GM23248 (cell line): ENCODE data around the gene CCDC85C. TPM values are rescaled to one million over a fixed set of nuclear protein-coding genes. Genes with fewer than 3 reads are reported as not detected.
A peak's percentile ranks its signal among the peaks of the same experiment; 100 is the strongest.

Source experiments
- DNase-seq: peaks from one replicate; pipeline ENCODE4 v3.0.0-alpha.2; 2015
- H2AFZ ChIP-seq: fragments of 200-600 bp; sonication (generic); 2 replicates; pipeline ENCODE4 v1.6.1; 2016; ENCODE audit warnings: antibody characterized with exemption
- H3F3A ChIP-seq: fragments of 200-600 bp; sonication (generic); 2 replicates; pipeline ENCODE4 v1.6.1; 2016; ENCODE audit warnings: mild to moderate bottlenecking, antibody characterized with exemption, mixed run types; ENCODE audit not compliant: insufficient read depth
- H3K27ac ChIP-seq: fragments of 200-600 bp; sonication (generic); 2 replicates; pipeline ENCODE4 v1.5.1; 2016; ENCODE audit warnings: mild to moderate bottlenecking
- H3K27me3 ChIP-seq: fragments of 200-600 bp; sonication (generic); replicated peaks from 2 replicates; pipeline ENCODE4 v1.6.1; 2016; ENCODE audit warnings: mild to moderate bottlenecking; ENCODE audit not compliant: insufficient read depth
- H3K36me3 ChIP-seq: fragments of 200-600 bp; sonication (generic); 2 replicates; pipeline ENCODE4 v1.6.1; 2016; ENCODE audit warnings: low read depth, mild to moderate bottlenecking
- H3K4me1 ChIP-seq: fragments of 200-600 bp; sonication (generic); 2 replicates; pipeline ENCODE4 v1.6.1; 2016; ENCODE audit warnings: mild to moderate bottlenecking; ENCODE audit not compliant: insufficient read depth
- H3K4me2 ChIP-seq: fragments of 200-600 bp; sonication (generic); one replicate; pipeline ENCODE4 v1.6.1; 2016; ENCODE audit warnings: mild to moderate bottlenecking; ENCODE audit not compliant: unreplicated experiment
- H3K4me3 ChIP-seq: fragments of 200-600 bp; sonication (generic); 2 replicates; pipeline ENCODE4 v1.5.1; 2016; ENCODE audit warnings: mild to moderate bottlenecking
- H3K79me2 ChIP-seq: fragments of 200-600 bp; sonication (generic); 2 replicates; pipeline ENCODE4 v1.6.1; 2016; ENCODE audit warnings: mild to moderate bottlenecking; ENCODE audit not compliant: insufficient read depth
- H3K9ac ChIP-seq: fragments of 200-600 bp; sonication (generic); 2 replicates; pipeline ENCODE4 v1.6.1; 2016; ENCODE audit warnings: mild to moderate bottlenecking
- H3K9me2 ChIP-seq: fragments of 200-600 bp; sonication (generic); 2 replicates; pipeline ENCODE4 v1.6.1; 2016; ENCODE audit warnings: mixed run types, mild to moderate bottlenecking, moderate library complexity; ENCODE audit not compliant: insufficient read depth
- H3K9me3 ChIP-seq: fragments of 200-600 bp; sonication (generic); one replicate; pipeline ENCODE4 v1.6.1; 2017; ENCODE audit warnings: low read depth
- H4K20me1 ChIP-seq: fragments of 200-600 bp; sonication (generic); 2 replicates; pipeline ENCODE4 v1.6.0; 2016; ENCODE audit not compliant: insufficient read depth
- EZH2 ChIP-seq: fragments of 200-600 bp; sonication (generic); IDR thresholded peaks from 2 replicates; pipeline ENCODE4 v1.6.1; 2018; ENCODE audit warnings: antibody characterized with exemption, mild to moderate bottlenecking; ENCODE audit not compliant: insufficient read depth, poor library complexity, severe bottlenecking
- EZH2phosphoT487 ChIP-seq: fragments of 200-600 bp; sonication (generic); IDR thresholded peaks from 2 replicates; pipeline ENCODE4 v1.6.1; 2018; ENCODE audit warnings: antibody characterized with exemption, moderate library complexity, mild to moderate bottlenecking, low read depth; ENCODE audit not compliant: insufficient read depth
- WGBS, 2 experiments: methylation state at CpG; one replicate each; pipeline ENCODE4 v1.1.6; 2015 to 2017; ENCODE audit warnings: low lambda C conversion rate in 2 of 2, low coverage in 1 of 2; ENCODE audit errors: missing lambda C conversion rate in 2 of 2; 5-methylcytosine and 5-hydroxymethylcytosine counted together
- in situ Hi-C: fragments of 300-500 bp; cut with MboI; formaldehyde crosslinking; loops from 2 replicates; pipeline ENCODE4 v1.15.0; 2020
- polyA plus RNA-seq: library from polyadenylated mRNA; unstranded; fragments of >200 nt; fragmentation: Nextera tagmentation; extraction: Ambion mirVana; gene quantifications from 2 replicates; pipeline ENCODE4 v1.2.1, GENCODE V29; 2016
- total RNA-seq: library from RNA; depleted of rRNA; stranded (reverse); fragments of >200 nt; shearing (Covaris generic); gene quantifications from 2 replicates; pipeline ENCODE4 v1.2.3, GENCODE V29; 2014

CCDC85C gene
- total and polyA plus RNA-seq, 2 experiments from 2014 or later, result 0.68 to 11.0 TPM

DNA sequence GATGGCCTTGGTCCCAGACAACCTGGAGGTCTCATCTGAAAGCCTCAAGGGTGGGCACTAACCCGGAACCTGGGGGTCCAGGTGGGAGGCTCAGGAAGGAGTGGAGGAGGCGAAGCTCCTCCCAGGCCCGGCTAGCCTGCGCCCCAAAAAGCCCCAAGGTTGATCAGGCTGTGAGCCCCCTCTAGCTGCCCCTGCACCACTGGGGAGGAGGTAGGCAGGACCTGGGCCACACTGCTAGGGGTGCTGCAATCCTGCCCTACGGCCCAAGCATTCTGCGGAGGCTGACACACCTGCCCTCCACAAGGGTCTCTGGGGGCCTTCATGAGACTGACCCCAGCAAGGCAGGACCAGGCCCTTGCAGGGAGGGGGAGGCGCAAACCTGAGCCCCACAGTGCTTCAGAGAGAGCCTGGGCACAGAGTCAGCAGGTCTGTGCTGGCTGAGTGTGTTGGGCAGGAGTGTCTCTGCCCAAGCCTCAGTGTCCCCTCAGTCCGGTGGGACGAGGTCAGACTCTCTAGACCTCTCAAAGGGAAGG, 51.9 kb downstream of the CCDC85C start:
- H3F3A ChIP-seq, result no peaks in the 10 kb centered on the region
- H3K36me3 ChIP-seq, result no peaks in the 10 kb centered on the region
- no peak overlapping the region for H3K9ac ChIP-seq
- no peaks in the 10 kb centered on the region for H3K27me3 ChIP-seq
- in situ Hi-C loops, result no loop called here
- no peak overlapping the region for H3K4me3 ChIP-seq
- no peak for DNase-seq
- H3K4me1 ChIP-seq, result no peaks in the 10 kb centered on the region
- no peak overlapping the region for H3K4me2 ChIP-seq
- no peaks in the 10 kb centered on the region for H3K9me3 ChIP-seq
- H3K9me2 ChIP-seq, result no peaks in the 10 kb centered on the region
- 84 to 88% methylated on average over 7 to 9 of the region's 9 CpGs for WGBS, 2 experiments
- H3K27ac ChIP-seq, result no peak overlapping the region
- TF ChIP-seq EZH2 (no peak), EZH2phosphoT487 (no peak)
- no peak overlapping the region for H2AFZ ChIP-seq
- no peaks in the 10 kb centered on the region for H4K20me1 ChIP-seq
- H3K79me2 ChIP-seq, result no peaks in the 10 kb centered on the region

DNA sequence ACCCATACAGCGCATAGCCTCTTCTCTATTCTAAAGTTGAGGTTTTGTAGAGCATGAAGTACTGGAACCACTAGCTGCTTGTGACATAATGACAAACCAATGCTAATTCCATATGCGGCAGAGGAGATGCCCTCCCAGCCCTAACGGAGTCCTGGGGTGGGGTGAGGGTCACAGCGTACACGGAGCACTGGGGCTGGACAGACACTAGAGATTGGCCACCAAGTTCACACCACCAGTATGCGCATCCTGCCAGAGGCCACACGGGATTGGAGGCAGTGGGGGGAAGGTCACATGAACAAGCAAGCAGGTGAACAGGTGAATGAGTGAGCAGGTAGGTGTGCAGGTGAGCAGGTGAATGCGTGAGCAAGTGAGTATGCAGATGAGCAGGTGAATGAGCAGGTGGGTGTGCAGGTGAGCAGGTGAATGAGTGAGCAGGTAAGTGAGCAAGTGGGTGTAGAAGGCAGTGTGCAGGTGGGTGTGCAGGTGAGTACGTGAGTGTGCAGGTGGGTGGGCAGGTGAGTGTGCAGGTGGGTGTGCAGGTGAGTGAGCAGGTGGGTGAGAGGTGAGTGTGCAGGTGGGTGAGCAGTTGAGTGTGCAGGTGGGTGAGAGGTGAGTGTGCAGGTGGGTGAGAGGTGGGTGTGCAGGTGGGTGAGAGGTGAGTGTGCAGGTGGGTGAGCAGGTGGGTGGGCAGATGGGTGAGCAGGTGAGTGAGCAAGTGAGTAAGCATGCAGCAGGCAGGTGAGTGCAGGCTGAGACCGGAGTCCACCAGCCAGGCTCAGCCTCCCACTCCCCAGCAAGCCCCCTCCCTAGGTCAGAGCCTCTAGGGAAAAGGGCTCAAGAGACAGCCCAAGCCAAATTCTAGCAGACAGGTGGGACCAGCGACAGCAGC, 52.7 kb downstream of the CCDC85C start:
- Histone ChIP-seq H3K36me3 (no peaks in the 10 kb centered on the region), H3K27ac (no peak overlapping the region), H4K20me1 (no peaks in the 10 kb centered on the region), H3K9me3 (no peaks in the 10 kb centered on the region), H3F3A (no peaks in the 10 kb centered on the region), H3K9ac (no peak overlapping the region), H3K4me1 (no peaks in the 10 kb centered on the region), H3K9me2 (no peaks in the 10 kb centered on the region), H3K27me3 (no peaks in the 10 kb centered on the region), H3K79me2 (no peaks in the 10 kb centered on the region), H2AFZ (no peak overlapping the region), H3K4me3 (no peak overlapping the region), H3K4me2 (no peak overlapping the region)
- 73 to 75% methylated on average over 10 to 11 of the region's 11 CpGs for WGBS, 2 experiments
- DNase-seq, result no peak
- in situ Hi-C loops, result no loop called here
- TF ChIP-seq EZH2, result no peak
- TF ChIP-seq EZH2phosphoT487, result no peak

DNA sequence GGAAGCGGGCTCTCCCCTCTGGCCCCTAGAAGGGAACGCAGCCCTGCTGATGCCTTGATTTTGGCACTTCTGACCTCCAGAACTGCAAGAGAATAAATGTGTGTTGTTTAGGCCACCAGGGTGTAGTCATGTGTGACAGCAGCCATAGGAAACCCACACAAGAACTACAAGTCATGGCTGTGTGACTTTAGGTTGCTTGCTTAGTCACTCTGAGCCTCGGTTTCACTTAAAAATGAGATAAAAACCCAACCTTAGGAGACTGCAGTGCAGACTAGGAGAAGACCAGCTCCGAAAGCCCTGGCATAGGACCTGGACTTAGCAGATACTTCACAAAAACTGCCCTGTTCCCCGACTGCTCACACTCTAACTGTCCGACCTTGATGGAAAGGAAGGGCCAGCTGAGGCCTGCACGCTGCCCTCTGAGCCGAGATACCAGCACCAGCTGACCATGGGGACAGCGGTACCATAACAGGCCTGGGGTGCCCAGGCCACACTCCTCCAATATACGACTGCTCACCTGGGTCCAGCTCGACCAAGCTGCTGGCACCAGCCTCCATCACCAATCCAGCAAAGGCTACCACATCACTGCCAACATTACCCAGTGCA, 53.5 kb downstream of the CCDC85C start:
- Histone ChIP-seq H3F3A (no peaks in the 10 kb centered on the region), H3K27me3 (no peaks in the 10 kb centered on the region; the same call in 1 of the 2 replicates), H3K4me1 (0 out of 2 replicates have a peak, but pooled peaks cover 3% of the 10 kb centered on the region), H2AFZ (no peak overlapping the region), H3K27ac (no peak overlapping the region), H3K4me2 (no peak overlapping the region), H3K9ac (no peak overlapping the region), H4K20me1 (no peaks in the 10 kb centered on the region), H3K79me2 (no peaks in the 10 kb centered on the region), H3K4me3 (no peak overlapping the region), H3K36me3 (no peaks in the 10 kb centered on the region), H3K9me2 (no peaks in the 10 kb centered on the region), H3K9me3 (no peaks in the 10 kb centered on the region)
- no peak for TF ChIP-seq EZH2
- TF ChIP-seq EZH2phosphoT487, result no peak
- in situ Hi-C loops, result no loop called here
- WGBS, 2 experiments, result 83 to 88% methylated on average over 11 of the region's 11 CpGs
- no peak for DNase-seq

DNA sequence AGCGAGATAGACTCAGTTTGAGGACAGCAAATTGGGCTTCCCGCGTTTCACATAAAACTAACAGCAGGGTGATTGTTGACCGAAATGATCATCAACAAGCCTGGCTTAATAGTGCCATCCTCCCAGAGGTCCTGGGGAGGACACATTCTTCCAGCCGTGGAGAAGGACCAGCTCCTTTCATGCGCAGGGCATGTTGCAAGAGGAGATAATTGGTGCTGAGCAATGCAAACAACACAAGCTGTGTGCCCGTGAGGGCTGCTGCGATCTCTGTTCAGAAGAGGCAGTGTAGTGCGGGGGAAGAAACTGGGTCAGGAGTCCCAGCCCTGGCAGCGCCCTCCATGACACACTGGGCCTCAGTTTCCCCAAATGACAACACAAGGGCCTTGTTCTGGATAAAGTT, 54.3 kb downstream of the CCDC85C start:
- Histone ChIP-seq H3F3A (no peaks in the 10 kb centered on the region), H3K36me3 (no peaks in the 10 kb centered on the region), H4K20me1 (no peaks in the 10 kb centered on the region), H3K4me1 (0 out of 2 replicates have a peak, but pooled peaks cover 3% of the 10 kb centered on the region), H3K27ac (no peak overlapping the region), H3K9me3 (no peaks in the 10 kb centered on the region), H3K9ac (no peak overlapping the region), H3K4me3 (no peak overlapping the region), H3K4me2 (no peak overlapping the region), H2AFZ (no peak overlapping the region), H3K79me2 (no peaks in the 10 kb centered on the region), H3K9me2 (no peaks in the 10 kb centered on the region), H3K27me3 (no peaks in the 10 kb centered on the region; the same call in 1 of the 2 replicates)
- peak; percentile 40 for DNase-seq
- TF ChIP-seq EZH2, result no peak
- no peak for TF ChIP-seq EZH2phosphoT487
- WGBS, 2 experiments, result 74 to 77% methylated on average over 10 of the region's 10 CpGs
- in situ Hi-C loops, result no loop called here
